HG03521 (cell line): ENCODE results near the gene MYOT.
"Not testable (repeated sequence)": the region's sequence is repeated elsewhere in the genome, so short reads cannot be mapped to it uniquely, and the experiment has no call there.

Source experiments
- ATAC-seq: cut with Tn5 transposase; IDR thresholded peaks from one replicate; pipeline ENCODE4 v1.9.1; 2021; ENCODE audit warnings: mild to moderate bottlenecking, moderate library complexity; ENCODE audit not compliant: unreplicated experiment

Gene MYOT

DNA sequence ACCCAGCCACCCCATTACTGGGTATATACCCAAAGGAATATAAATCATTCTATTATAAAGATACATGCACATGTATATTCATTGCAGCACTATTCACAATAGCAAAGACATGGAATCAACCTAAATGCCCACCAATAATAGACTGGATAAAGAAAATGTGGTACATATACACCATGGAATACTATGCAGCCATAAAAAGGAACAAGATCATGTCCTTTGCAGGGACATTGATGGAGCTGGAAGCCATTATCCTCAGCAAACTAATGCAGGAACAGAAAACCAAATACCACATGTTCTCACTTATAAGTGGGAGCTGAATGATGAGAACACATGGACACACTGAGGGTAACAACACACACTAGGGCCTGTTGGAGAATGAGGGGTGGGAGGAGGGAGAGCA lies 14.5 kb upstream of the MYOT start:
- ATAC-seq, result not testable (repeated sequence)

DNA sequence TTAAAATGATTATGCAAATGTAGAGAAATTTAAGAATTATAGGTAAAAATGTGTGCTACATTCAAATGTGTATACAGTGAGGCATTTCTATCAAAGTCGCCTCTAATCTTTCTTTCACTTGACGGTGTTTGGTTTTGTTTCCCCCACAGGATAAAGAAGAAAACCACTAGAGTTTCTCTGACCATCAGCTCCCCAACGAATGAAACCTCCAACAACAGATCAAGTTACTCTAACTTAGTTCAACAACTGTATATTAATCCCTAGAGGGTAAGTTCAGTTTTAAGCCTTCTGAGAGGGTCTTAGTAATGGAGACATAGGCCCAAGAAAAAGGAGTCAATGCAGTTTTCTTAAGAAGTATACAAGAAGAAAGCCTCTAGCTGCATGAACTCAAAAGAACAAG lies 11.5 kb upstream of the MYOT start:
- ATAC-seq, result peak; percentile 59

DNA sequence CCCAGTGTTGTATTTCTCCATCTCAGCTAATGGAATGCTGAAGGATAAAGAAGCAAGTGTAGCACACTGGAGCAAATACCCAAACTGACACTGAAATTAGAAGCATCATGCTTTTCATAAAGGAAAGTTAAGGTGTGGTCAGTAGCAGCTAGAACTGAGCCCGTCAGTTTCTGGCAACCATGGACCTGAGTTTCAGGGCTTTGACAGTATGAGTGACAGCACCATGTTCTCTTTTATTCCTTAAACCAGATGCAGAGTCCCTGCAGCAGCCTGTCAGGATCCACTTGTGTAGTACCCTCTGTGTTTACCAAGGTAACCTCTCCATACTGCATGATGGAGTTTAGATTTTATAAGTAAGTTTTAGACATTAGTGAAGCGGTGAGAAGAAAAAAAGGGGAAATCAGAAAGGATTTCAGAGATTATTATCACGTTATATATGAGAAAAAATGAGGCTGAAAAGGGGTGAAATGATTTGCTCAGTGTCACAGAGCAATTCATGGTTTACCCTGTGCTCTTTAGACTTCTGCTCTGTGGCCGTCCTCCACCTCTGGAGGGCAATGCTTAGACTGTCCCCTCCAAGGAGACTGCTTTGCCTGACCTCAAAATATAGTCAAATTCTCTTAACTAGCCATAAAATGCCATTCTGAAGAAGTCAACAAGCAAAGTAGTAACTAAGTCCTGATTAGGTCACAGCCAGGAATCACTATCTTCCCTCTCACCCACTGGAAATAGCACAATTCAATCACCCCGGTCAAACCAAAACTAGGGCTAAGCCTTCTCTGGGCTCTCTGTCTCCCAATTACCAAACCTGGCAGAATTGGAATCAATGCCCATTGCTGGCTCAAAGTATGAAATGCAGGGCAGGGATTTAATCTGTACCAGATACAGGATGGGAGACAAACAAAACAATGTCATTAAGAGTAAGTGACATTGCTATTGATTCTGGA lies 10.5 kb upstream of the MYOT start:
- ATAC-seq, result no peak

DNA sequence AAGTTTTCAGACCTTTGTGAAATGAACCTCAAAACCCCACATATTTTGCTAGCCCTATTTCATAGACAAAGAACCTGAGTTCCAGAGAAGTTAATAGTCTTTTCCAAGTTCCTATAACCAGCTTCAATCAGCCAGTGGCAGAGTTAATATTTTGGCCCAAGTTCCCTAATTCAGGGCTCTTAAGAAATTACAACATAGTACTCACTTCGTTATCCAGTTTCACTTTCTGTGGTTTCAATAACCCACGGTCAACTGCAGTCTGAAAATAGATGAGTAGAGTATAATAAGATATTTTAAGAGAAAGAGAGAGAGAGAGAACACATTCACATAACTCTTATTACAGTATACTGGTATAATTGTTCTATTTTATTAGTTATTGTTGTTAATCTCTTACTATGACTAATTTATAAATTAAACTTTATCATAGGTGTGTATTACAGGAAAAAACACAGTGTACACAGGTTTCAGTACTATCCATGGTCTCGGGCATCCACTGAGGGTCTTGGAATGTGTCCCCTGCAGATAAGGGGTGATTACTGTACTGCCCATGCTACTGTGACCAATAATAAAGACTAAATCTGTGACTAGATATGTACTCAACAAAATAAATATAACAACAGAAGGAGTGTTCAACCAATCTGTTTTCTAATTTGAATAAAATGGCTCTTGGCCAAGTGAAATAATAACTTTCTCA lies 9.3 kb upstream of the MYOT start:
- ATAC-seq, result peak; percentile 73

DNA sequence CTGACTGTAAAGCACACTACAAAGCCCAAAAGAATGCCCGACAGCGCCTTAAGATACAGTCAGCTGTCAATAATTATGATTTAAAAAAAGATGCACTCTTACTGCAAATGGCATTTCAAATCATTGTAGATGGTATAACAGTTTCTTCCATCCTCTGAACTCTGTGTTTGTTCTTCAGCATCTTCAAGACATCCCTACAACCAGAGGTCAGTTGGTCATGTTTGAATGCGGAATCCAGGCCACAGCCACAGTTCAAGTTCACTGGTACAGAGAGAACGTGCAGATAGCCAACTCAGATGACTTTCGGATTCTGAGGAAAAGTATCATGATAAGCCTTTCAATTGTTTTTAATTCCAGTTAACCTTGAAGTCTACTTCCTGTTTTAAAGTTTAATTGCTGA lies 8.7 kb upstream of the MYOT start:
- no peak for ATAC-seq

DNA sequence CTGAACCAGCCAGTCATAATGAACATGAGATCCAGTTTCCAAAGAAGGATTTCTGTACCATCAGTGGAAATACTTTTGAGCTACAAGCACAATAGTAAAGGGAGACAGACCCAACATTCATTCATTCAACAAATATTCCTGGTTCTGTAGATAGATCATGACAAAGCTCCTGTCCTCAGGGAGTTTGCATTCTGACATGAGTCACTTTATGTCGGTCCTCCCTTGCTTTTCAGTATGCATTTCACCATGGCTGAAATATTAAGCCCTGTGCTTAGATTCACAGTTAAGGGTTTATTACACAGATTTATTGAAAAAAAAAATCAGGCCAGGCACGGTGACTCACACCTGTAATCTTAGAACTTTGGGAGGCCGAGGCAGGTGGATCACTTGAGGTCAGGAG lies 5.4 kb upstream of the MYOT start:
- ATAC-seq, result no peak

DNA sequence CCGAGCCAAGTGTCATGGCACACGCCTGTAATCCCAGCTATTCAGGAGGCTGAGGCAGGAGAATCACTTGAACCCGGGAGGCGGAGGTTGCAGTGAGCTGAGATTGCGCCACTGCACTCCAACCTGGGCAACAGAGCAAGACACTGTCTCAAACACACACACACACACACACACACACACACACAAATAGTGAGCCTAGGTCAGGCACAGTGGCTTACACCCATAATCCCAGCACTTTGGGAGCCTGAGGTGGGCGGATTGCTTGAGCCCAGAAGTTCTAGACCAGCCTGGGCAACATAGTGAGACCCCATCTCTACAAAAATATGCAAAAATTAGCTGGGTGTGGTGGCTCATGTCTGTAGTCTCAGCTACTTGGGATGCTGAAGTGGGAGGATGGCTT lies 4.0 kb upstream of the MYOT start:
- ATAC-seq, result not testable (repeated sequence)

DNA sequence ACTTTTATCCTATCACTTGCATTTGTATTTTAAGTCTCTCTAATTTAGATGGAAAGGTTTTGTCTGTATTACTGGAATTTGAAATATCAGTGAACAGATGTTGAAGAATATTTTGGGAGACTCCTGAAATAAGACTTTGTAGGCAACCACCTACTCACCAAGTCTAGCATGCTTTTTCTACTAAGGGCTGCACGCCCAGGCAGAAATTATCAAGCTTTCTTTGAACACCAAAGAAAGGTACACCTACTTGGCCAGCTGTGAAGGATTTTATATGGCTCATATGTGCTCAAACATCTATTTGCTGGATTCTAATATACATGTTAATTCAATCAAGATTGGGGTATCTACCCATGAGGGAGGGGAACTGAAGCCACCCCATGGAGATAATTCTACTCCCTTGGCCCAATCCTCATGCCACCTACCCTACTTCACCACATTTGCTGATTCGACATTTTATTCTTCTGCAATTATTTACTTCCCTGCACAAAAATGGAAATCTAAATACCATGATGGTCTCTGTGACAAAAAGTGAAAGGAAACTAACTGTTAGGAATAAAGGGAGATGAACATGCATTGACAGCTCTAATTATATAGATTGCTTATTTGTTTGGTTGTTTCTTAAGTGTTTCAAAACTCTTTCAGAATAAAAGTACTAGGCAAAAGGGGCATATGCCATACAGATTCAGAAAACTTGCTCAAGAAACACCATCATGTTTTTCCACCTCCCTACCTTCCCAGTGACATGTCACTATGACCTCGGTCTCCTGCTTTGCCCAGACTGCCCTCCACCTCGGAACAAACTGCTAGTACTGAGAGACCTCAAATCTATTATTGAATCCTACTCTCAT lies 895 bp upstream of the MYOT start:
- no peak for ATAC-seq

DNA sequence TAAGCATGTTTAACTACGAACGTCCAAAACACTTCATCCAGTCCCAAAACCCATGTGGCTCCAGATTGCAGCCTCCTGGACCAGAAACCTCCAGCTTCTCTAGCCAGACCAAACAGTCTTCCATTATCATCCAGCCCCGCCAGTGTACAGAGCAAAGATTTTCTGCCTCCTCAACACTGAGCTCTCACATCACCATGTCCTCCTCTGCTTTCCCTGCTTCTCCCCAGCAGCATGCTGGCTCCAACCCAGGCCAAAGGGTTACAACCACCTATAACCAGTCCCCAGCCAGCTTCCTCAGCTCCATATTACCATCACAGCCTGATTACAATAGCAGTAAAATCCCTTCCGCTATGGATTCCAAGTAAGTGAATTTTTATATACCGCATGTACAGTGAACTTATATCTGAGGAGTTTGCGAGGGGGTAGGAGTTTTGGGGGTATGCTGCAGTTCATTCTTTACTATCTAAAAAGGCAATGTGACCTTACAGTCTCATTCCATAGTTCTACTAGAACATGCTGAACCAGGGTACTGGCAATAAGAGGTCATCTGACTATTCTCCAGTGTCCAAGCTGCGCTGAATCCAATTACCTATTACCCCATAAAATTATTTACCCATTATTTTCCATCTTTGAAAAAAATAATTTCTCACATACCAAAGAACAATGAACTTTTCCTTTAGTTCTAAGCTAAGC lies 3.1 kb downstream of the MYOT start:
- no peak for ATAC-seq

DNA sequence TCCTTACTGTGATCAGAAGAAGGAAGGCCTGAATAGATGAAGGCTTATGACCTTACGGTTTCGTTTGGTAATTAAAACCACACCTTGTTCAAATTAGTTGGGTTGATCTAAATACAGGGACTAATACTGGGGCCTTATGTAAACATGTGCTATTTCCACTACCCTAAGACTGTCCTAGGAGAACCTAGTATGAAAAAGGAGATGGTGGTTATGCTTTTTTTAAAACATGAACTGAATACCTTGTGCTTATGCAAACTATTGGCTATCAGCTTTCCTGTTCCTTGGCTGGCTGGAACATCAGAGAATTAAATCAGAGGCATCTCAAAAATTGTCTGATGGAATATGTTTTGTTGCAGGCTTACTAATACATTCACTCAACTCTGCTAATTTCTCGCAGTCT lies 3.9 kb downstream of the MYOT start:
- ATAC-seq, result no peak

DNA sequence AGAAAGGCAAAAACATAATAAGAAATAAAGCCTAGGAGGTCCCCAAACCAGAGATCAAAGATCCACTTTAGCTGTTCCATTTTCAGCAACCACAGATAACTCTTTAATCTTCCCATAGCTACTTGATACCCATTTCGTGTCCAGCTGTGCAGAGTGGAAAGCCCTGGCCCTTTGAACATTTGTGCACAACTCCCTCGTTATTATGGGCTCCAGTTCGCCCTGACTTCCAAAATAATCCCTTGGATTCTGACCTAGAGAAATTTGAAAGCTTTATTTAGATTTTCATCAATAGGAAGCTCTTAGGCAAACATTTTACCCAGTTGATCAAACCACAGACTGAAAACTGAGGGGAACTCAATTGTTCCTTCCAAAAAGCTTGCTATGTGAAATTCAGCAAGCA lies 4.8 kb downstream of the MYOT start:
- ATAC-seq, result no peak

DNA sequence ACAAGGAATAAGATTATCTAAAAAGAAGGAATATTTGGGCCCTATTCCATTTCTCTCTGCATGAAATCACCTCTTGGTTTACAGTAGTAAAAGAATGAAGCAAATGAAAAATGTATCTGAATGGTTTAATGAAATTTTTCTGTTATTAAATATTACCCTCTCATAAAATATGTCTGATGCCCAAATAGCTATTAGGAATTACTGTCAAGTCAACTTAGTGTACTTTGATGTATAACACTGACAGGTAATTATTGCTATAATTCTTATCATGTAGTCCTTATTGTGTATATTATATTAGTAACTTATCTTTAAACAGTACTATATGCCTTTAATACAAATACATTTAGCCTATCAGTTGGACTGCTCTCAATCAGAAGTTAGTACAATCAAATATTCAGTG lies 8.4 kb downstream of the MYOT start:
- no peak for ATAC-seq

DNA sequence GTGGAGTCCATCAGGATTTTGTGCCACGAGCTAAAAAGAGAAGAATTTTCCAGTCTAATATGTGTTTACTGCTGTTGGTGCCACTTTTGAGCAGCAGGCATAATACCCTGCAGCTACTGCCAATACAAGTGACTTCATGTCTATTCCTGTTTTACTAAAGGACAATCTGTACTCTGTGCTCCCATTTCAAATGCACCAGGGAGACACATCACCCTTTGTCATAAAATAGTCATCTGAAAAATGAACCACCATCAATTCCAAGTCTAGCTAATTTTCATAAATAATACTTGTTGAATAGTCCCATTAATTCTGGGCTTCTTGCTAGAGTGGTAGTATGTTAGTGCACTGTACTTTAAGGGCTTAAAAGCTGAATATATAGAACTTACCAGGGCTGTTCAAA lies 12.7 kb downstream of the MYOT start:
- ATAC-seq, result no peak

DNA sequence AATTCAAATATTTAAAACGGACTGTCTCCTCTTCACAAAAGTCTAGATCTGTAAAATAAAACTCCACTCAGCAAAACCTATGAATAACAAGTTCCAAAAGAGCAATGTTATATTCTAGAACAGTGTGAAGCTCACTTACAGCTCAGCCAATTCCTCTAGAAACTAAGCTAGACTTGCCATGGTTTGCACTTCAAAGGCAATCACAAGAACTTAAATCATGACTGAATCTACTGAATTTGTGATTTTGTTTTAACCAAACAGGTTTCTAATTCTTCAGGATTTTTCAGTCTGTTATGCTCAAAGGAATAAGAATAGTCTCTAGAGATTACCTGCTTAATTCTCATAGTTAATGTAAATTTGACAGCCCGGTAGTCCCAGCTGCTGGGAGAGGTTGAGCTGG lies 20.2 kb downstream of the MYOT start:
- ATAC-seq, result no peak

DNA sequence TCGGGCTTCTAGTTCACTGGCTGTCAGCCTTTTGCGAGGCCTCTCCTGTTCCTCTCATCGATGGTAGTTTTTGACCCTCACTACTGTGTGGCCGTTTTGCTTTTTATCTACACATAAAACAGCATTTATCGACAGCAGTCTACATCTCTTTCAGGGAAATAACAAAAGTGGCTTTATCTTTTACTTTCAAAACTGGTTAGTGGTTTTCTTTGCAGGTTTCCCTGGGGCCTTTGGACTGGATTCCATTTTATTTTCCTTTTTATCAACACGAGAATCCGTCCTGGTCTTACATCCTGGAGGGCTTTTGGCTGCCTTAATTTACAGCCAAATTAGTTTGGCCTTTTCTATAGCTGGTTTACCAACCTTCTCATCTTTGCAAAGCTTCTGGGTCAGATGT lies 20.8 kb downstream of the MYOT start:
- no peak for ATAC-seq

DNA sequence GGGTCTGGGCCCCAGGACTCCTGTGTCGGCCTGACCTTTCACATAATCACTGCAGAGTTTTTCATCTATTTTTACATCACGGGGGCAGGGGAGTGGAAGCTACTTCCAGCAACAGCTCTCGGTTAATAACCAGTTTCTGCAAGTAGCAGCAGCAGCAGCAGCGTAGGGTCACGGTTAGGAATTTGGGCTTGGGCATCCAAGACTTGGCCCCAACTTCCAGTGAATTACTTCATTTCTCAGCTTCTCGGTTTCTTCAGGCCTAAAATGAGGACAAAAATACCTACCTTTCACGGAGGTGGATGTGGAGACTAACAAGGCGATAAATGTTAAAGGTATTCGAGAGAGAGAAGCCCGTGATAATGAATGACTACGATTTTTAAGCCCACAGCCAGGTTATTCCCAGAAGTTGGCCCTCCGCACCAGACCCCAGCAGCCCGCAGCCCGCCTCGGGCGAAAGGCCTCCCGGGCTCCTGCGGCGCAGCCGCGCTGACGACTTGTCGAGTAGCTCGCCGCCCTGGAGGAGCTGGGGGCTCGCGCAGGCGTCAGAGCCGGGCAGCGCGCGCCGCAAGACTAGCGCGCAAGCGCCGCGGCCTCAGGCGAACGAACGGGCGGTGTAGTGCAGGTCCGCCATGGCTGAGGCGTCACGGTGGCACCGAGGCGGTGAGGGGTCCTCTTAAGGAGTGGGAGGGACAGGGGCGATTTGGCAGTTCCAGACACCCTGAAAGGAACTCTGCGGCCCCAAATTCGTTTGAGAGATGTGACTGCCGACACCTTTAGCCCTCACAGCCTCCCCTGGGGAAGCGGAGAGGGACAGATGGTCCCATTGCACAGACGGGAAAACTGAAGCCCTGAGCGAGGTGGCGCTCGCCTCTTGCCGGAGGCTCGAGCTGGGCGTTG lies 21.5 kb downstream of the MYOT start, which contains the start of gene PKD2L2:
Gene PKD2L2 (plus strand): TSS at position 595 of the 897 bp plus-strand sequence. CDS start 35 bp downstream, at position 630.
- ATAC-seq, result peak; percentile 96

DNA sequence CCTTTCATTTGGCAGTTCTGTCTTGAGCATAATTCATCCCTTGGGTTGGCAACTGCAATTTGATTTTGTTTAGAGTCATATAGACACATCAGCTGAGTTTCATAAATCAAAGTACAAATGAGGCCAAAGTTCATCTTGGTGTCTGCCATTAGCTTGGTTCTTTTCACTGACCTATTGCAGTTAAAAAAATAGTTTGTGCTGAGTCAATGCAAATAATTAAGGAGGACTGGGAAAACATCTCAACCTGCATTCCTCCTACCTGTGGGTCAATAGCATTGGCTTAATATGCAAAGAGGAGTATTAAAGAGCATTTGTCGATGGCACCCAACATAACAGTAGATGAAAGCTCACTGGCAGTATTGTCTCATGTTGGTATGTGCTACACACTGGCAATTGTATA lies 23.2 kb downstream of the MYOT start:
- ATAC-seq, result no peak

DNA sequence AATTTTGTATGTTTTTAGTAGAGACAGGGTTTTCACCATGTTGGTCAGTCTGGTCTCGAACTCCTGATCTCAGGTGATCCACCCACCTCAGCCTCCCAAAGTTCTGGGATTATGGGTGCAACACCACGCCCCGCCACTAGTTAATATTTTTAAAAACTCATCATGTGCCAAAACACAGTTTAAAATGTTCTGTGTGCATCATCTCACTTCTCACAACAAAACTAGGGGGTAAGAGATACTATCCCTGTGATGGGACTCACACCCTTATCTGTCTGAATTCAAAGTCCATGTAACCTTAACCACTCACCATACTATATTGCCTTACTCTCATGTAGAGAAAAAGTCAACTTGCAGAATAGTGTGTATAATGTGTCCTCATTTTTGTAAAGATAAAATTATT lies 24.2 kb downstream of the MYOT start:
- no peak for ATAC-seq

DNA sequence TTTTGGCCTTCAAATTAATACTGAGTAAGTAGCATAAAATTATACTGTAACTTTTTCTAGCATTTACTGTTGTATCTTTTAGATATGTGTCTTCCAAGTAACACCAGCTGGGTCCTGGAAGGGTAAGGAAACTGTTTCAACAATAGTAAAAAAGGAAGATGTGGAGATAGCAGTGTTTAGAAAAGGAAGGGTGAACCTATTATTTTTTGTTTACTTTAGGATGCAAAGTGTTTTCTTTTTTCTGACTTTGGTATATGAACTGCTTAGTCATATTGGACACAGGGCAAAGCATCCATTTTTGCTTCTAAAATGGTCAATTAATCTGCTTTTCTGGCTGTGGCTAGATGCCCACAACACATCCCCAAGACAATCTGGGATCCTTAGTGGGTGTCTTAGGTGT lies 26.9 kb downstream of the MYOT start:
- ATAC-seq, result no peak

DNA sequence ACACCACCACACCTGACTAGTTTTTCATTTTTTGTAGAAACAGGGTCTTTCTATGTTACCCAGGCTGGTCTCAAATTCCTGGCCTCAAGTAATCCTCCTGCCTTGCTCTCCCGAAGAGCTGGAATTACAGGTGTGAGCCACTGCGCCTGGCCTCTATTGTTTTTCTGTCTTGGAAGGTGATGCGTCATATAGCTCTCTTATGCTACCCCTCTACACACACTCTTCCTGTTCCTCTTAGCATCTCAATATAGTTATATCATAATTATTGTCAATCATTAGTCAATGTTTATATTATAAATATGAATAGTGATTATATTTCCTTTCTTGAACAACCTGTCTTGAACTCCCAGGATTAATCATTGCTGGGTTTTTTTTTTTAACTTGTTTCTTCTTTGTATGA lies 28.9 kb downstream of the MYOT start:
- no peak for ATAC-seq
